Thyroid gland (tissue), 4 donors: ENCODE data around the gene ADI1. TPM values are rescaled to one million over a fixed set of nuclear protein-coding genes. Genes with fewer than 3 reads are reported as not detected.

Experiments
- DNase-seq, 2 donors: peaks; one replicate each; pipeline ENCODE4 v3.0.0-alpha.2; 2019
- H3K27ac ChIP-seq, 3 donors: fragments of 200-600 bp; sonication (generic); 1 replicate in 2 of 3; 2 replicates in 1 of 3; pipeline ENCODE4 v1.5.1; 2016 to 2019; ENCODE audit warnings: mild to moderate bottlenecking in 1 of 3, moderate library complexity in 1 of 3
- H3K27me3 ChIP-seq: fragments of 200-600 bp; sonication (generic); one replicate; pipeline ENCODE4 v1.5.1; 2019
- H3K36me3 ChIP-seq, 2 donors: fragments of 200-600 bp; sonication (generic); one replicate each; pipeline ENCODE4 v1.5.1; 2016 to 2019
- H3K4me1 ChIP-seq, 2 donors: fragments of 200-600 bp; sonication (generic); one replicate each; pipeline ENCODE4 v1.5.1; 2017 to 2019
- H3K4me3 ChIP-seq, 3 donors: fragments of 200-600 bp; sonication (generic); replicated peaks in 1 of 3; 1 replicate in 2 of 3; 2 replicates in 1 of 3; pipeline ENCODE4 v1.5.1; 2016; ENCODE audit warnings: mild to moderate bottlenecking in 1 of 3
- H3K9me3 ChIP-seq: fragments of 200-600 bp; sonication (generic); one replicate; pipeline ENCODE4 v1.5.1; 2017
- POLR2A ChIP-seq, 2 donors: fragments of 450-650 bp; IDR thresholded peaks; one replicate each; pipeline ENCODE4 v1.6.1; 2017; ENCODE audit warnings: antibody characterized with exemption in 2 of 2, mild to moderate bottlenecking in 2 of 2, moderate library complexity in 1 of 2
- WGBS, 2 donors: methylation state at CpG; one replicate each; pipeline ENCODE4 v1.1.5; 2017; 5-methylcytosine and 5-hydroxymethylcytosine counted together
- intact Hi-C: fragments of 100-400 bp; cut with DNase I; formaldehyde crosslinking; loops from one replicate; pipeline ENCODE4 v1.15.1; 2023
- total RNA-seq, 4 donors: library from RNA; depleted of rRNA; stranded (reverse); fragments of >200 nt; gene quantifications; one replicate each; pipeline ENCODE4 v1.2.3, GENCODE V29; 2016
- TF ChIP-seq, protein P1 (sequence below), 6 experiments: fragments of 200-600 bp in 3 of 6; fragments of 450-650 bp in 3 of 6; sonication (generic) in 3 of 6; IDR thresholded peaks; one replicate each; pipeline ENCODE4 v1.5.1; 2016 to 2019; ENCODE audit warnings: antibody characterized with exemption in 6 of 6, mild to moderate bottlenecking in 2 of 6, inconsistent platforms in 1 of 6, moderate library complexity in 1 of 6

Gene ADI1
- total RNA-seq, 4 donors from 2014 or later = 35.9 to 65.1 (median 59.2) TPM

DNA sequence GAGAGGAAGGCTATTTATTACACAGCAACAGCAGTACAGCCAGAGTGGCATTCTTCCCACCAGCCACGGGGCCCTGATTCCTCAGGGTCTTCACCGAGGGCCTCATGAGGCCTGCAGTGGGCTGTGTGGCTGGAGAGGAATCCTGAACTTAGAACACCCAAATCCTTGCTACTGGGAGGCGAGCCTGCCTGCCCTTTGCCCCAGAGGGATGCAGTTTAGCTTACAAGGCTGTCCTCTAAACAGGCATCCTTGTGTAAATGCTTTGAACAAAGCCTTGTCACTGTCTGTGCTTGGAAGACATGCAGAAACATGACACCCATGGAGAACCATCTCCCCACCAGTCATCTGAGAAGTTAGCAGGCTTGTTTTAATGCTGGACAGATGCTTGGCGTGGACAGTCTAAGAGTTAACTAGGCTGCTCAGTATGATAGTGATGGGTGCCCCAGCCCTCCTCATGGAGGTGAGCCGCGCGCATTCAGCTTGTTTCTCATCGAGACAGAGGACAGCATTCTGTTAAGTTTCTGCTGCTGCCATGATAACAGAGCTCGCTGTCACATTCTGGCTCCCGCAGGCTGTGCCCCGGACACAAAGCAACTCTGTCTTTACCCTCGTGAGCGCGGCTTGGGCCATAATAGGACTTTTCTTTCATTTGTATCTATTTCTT lies 42.9 kb downstream of the ADI1 start:
- Histone ChIP-seq H3K9me3 (no peaks in the 10 kb centered on the region), H3K36me3 (peaks cover 25 to 31% of the 10 kb centered on the region in 2 donors), H3K4me1 (no peaks in the 10 kb centered on the region), H3K27ac (no peak overlapping the region), H3K27me3 (no peaks in the 10 kb centered on the region), H3K4me3 (no peak overlapping the region)
- DNase-seq = no peak
- intact Hi-C loops = no loop called here
- TF ChIP-seq, protein P1, sequence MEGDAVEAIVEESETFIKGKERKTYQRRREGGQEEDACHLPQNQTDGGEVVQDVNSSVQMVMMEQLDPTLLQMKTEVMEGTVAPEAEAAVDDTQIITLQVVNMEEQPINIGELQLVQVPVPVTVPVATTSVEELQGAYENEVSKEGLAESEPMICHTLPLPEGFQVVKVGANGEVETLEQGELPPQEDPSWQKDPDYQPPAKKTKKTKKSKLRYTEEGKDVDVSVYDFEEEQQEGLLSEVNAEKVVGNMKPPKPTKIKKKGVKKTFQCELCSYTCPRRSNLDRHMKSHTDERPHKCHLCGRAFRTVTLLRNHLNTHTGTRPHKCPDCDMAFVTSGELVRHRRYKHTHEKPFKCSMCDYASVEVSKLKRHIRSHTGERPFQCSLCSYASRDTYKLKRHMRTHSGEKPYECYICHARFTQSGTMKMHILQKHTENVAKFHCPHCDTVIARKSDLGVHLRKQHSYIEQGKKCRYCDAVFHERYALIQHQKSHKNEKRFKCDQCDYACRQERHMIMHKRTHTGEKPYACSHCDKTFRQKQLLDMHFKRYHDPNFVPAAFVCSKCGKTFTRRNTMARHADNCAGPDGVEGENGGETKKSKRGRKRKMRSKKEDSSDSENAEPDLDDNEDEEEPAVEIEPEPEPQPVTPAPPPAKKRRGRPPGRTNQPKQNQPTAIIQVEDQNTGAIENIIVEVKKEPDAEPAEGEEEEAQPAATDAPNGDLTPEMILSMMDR (IDR thresholded peaks at IDR 0.05) = no peak
- no peak for TF ChIP-seq POLR2A (IDR thresholded peaks at IDR 0.05)
- WGBS, 2 donors = 79 to 81% methylated on average over 14 of the region's 14 CpGs

DNA sequence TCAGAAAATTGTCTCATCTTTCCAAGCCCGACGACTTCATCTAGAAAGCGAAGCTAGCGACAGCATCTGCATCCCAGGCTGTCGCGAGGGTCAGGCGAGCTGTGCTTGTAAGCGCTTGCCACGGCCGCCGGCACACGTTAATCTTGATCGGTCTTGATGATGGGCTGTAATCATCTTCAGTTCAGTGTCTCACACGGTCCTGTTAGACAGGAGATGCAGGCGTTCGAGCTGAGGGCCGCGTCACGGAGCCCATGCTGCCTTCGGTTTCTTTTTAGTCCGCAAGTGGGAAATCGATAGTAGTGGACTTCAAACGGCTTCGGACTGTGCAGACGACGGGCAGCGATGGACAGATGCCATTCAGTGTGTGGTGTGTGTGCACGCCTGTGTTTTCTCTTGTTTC lies 43.6 kb downstream of the ADI1 start:
- DNase-seq = no peak
- WGBS, 2 donors = 94 to 95% methylated on average over 28 of the region's 28 CpGs
- intact Hi-C loops = no loop called here
- no peak overlapping the region for H3K4me3 ChIP-seq
- peaks cover 25 to 31% of the 10 kb centered on the region in 2 donors for H3K36me3 ChIP-seq
- H3K4me1 ChIP-seq = no peaks in the 10 kb centered on the region
- no peaks in the 10 kb centered on the region for H3K9me3 ChIP-seq
- TF ChIP-seq, protein P1 (IDR thresholded peaks at IDR 0.05) = no peak
- TF ChIP-seq POLR2A (IDR thresholded peaks at IDR 0.05) = no peak
- no peak overlapping the region for H3K27ac ChIP-seq
- no peaks in the 10 kb centered on the region for H3K27me3 ChIP-seq

DNA sequence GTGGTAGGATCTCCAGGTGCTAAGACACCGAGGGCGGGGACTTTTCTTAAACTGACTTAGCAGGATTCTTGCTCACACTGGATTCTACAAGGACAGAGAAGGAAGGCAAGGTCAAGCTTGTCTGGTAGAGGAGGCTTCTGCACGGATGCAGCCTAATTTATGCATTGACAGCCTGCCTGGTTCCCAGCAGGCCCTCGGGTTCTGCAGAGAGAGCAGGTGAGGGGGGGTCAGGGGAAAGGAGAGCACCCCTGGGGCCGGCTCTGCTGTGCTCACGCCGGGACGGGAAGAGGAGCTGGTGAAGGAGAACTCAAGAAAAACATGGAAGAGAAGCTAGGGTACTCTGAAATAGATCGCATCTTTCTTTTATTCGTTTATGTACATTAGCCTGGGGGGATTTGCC lies 46.4 kb downstream of the ADI1 start:
- no peak for DNase-seq
- Histone ChIP-seq H3K36me3 (peaks cover 30 to 34% of the 10 kb centered on the region in 2 donors), H3K9me3 (no peaks in the 10 kb centered on the region), H3K27ac (no peak overlapping the region), H3K4me1 (no peaks in the 10 kb centered on the region), H3K27me3 (no peaks in the 10 kb centered on the region), H3K4me3 (no peak overlapping the region)
- WGBS, 2 donors = 78 to 85% methylated on average over 10 of the region's 10 CpGs
- intact Hi-C loops = no loop called here
- TF ChIP-seq, protein P1 (IDR thresholded peaks at IDR 0.05) = no peak
- no peak for TF ChIP-seq POLR2A (IDR thresholded peaks at IDR 0.05)

DNA sequence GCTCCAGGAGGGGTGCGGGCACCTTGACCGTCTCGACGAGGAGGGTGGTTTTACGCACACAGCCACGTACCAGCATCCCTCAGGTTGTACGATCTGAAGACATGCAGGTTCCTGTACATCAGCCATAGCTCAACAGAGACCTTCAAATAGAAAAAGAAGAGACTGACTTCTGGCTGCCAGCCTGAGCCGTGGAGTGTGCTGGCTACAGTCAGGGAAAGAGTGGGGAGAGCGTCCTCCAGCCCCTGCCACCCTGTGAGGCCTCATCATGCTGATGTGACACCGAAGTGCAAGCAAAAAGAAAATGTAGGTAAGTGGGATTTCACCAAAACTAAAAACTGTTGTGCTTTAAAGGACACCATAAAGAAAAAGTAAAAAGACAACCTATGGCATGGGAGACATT lies 47.0 kb downstream of the ADI1 start:
- intact Hi-C loops = no loop called here
- H3K9me3 ChIP-seq = no peaks in the 10 kb centered on the region
- no peaks in the 10 kb centered on the region for H3K4me1 ChIP-seq
- H3K36me3 ChIP-seq = peaks cover 30 to 41% of the 10 kb centered on the region in 2 donors
- H3K27ac ChIP-seq = no peak overlapping the region
- TF ChIP-seq POLR2A (IDR thresholded peaks at IDR 0.05) = no peak
- TF ChIP-seq, protein P1 (IDR thresholded peaks at IDR 0.05) = no peak
- whole genome bisulfite sequencing, 2 donors = 91 to 93% methylated on average over 10 of the region's 10 CpGs
- DNase-seq = no peak
- H3K27me3 ChIP-seq = no peaks in the 10 kb centered on the region
- no peak overlapping the region for H3K4me3 ChIP-seq

DNA sequence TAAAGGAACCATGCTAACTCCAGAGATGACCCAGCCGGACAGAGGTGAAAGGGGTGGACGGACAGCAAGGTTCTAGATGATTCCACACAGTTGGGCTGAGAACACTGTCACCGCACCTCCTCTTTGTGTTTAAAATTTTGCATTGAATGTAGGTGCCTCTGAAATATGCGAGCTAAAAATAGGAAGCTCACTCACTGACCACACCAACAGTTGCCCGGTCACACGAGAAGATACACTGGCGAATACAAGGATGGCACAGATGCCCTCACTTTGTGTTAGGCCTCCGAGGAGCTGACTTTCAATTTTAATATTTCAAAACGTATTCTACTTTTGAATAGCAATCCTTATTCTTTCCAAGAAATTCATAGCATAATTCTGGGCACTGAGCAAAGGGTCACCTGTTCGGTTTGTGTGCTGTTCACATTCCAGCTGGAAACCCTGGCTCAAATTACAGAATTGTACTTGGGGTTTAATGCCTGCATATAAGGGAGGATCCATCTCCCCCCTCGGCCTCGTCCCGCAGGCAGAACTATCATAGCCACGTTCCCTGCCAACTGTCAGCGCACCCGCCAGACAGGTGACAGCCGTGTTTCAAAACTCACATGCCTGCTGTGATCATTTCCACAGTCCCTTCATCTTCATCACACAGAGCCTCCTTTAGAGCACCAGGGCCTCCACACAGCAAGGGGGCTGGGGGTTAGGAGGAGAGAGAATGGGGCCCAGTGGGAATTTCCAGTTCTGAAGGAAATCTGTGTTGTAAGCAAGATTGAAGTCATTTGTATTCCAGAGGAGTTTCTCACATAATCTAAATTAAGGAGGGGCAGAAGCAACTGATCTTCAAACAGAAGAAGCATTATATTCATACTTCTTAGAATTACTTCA lies 48.2 kb downstream of the ADI1 start:
- H3K9me3 ChIP-seq = no peaks in the 10 kb centered on the region
- H3K27me3 ChIP-seq = no peaks in the 10 kb centered on the region
- no peak overlapping the region for H3K4me3 ChIP-seq
- H3K4me1 ChIP-seq = no peaks in the 10 kb centered on the region
- 90 to 93% methylated on average over 17 of the region's 17 CpGs for WGBS, 2 donors
- TF ChIP-seq, protein P1 (IDR thresholded peaks at IDR 0.05) = no peak
- no peak for TF ChIP-seq POLR2A (IDR thresholded peaks at IDR 0.05)
- H3K27ac ChIP-seq = no peak overlapping the region
- H3K36me3 ChIP-seq = peaks cover 37 to 46% of the 10 kb centered on the region in 2 donors
- no peak for DNase-seq
- intact Hi-C loops = no loop called here
